GM23338 (cell line): ENCODE measurements around the gene RGL1. TPM values are rescaled to one million over a fixed set of nuclear protein-coding genes. Genes with fewer than 3 reads are reported as not detected.

Source experiments
- ATAC-seq: fragments of 200-7000 bp; cut with Tn5 transposase; 3 replicates; pipeline ENCODE4 v1.9.1; 2020
- DNase-seq: peaks from one replicate; pipeline ENCODE4 v3.0.0-alpha.2; 2015; ENCODE audit warnings: low spot score
- H2AFZ ChIP-seq: fragments of 200-600 bp; sonication (generic); 2 replicates; pipeline ENCODE4 v1.8.0; 2016; ENCODE audit warnings: antibody characterized with exemption, mild to moderate bottlenecking, moderate library complexity
- H3F3A ChIP-seq: fragments of 200-600 bp; sonication (generic); replicated peaks from 2 replicates; pipeline ENCODE4 v1.8.0; 2017; ENCODE audit warnings: antibody characterized with exemption, mixed run types, low read depth
- H3K27ac ChIP-seq: fragments of 200-600 bp; sonication (generic); 2 replicates; pipeline ENCODE4 v1.6.1; 2016; ENCODE audit warnings: low read depth
- H3K27me3 ChIP-seq: fragments of 200-600 bp; sonication (generic); 2 replicates; pipeline ENCODE4 v1.8.0; 2016; ENCODE audit warnings: mild to moderate bottlenecking, mixed run types, moderate library complexity; ENCODE audit not compliant: insufficient read depth
- H3K36me3 ChIP-seq: fragments of 200-600 bp; sonication (generic); 2 replicates; pipeline ENCODE4 v1.8.0; 2016; ENCODE audit warnings: mild to moderate bottlenecking; ENCODE audit not compliant: insufficient read depth
- H3K4me1 ChIP-seq: fragments of 200-600 bp; sonication (generic); 2 replicates; pipeline ENCODE4 v1.8.0; 2016; ENCODE audit warnings: mild to moderate bottlenecking, moderate library complexity; ENCODE audit not compliant: insufficient read depth
- H3K4me2 ChIP-seq: fragments of 200-600 bp; sonication (generic); 2 replicates; pipeline ENCODE4 v1.7.1; 2017; ENCODE audit warnings: mixed run types
- H3K4me3 ChIP-seq: fragments of 200-600 bp; sonication (generic); 2 replicates; pipeline ENCODE4 v1.6.1; 2016; ENCODE audit warnings: mixed run types
- H3K79me2 ChIP-seq: fragments of 200-600 bp; sonication (generic); replicated peaks from 2 replicates; pipeline ENCODE4 v1.8.0; 2017; ENCODE audit warnings: mild to moderate bottlenecking; ENCODE audit not compliant: insufficient read depth
- H3K9me2 ChIP-seq: fragments of 200-600 bp; sonication (generic); 2 replicates; pipeline ENCODE4 v1.8.0; 2017; ENCODE audit not compliant: insufficient read depth
- H4K20me1 ChIP-seq: fragments of 200-600 bp; sonication (generic); replicated peaks from 2 replicates; pipeline ENCODE4 v1.8.0; 2017; ENCODE audit warnings: mild to moderate bottlenecking; ENCODE audit not compliant: insufficient read depth
- H3K27ac Mint-ChIP-seq: 2 replicates; pipeline ENCODE4 v1.8.0; 2020; ENCODE audit warnings: inconsistent platforms, mild to moderate bottlenecking, moderate library complexity, mixed read lengths
- H3K27me3 Mint-ChIP-seq: 3 replicates; pipeline ENCODE4 v1.8.0; 2022; ENCODE audit warnings: low read depth, mild to moderate bottlenecking, moderate library complexity, mixed read lengths, inconsistent platforms; ENCODE audit not compliant: insufficient read depth, poor library complexity
- H3K36me3 Mint-ChIP-seq: 3 replicates; pipeline ENCODE4 v1.8.0; 2021; ENCODE audit warnings: low read depth, mild to moderate bottlenecking, inconsistent platforms, moderate library complexity, mixed read lengths
- H3K4me1 Mint-ChIP-seq: 3 replicates; pipeline ENCODE4 v1.8.0; 2020; ENCODE audit warnings: mild to moderate bottlenecking, inconsistent platforms, mixed read lengths
- H3K4me3 Mint-ChIP-seq: 3 replicates; pipeline ENCODE4 v1.8.0; 2021; ENCODE audit warnings: moderate library complexity, mild to moderate bottlenecking, inconsistent platforms, mixed read lengths
- H3K9me3 Mint-ChIP-seq: 3 replicates; pipeline ENCODE4 v1.8.0; 2020; ENCODE audit warnings: moderate library complexity, mild to moderate bottlenecking, inconsistent platforms, mixed read lengths
- CREB1 ChIP-seq: fragments of 250-450 bp; sonication (Bioruptor Pico); IDR thresholded peaks from 2 replicates; pipeline ENCODE4 v1.5.0; 2020; ENCODE audit warnings: low read depth, mild to moderate bottlenecking, moderate library complexity
- CTCF ChIP-seq, 2 experiments: fragments of 200-600 bp in 1 of 2; sonication (generic) in 1 of 2; conservative IDR thresholded peaks; 2 replicates each; pipeline versions ENCODE4 v1.5.1 to v1.6.1; 2016 to 2017; ENCODE audit warnings: antibody characterized with exemption in 2 of 2, low read depth in 2 of 2, mild to moderate bottlenecking in 2 of 2, moderate library complexity in 1 of 2
- EZH2 ChIP-seq: fragments of 200-600 bp; sonication (generic); IDR thresholded peaks from one replicate; pipeline ENCODE4 v1.8.0; 2017; ENCODE audit warnings: antibody characterized with exemption, mild to moderate bottlenecking, low read depth; ENCODE audit not compliant: unreplicated experiment
- EZH2phosphoT487 ChIP-seq: fragments of 200-600 bp; sonication (generic); IDR thresholded peaks from one replicate; pipeline ENCODE4 v1.8.1; 2018; ENCODE audit warnings: antibody characterized with exemption; ENCODE audit not compliant: unreplicated experiment
- JUNB ChIP-seq: IDR thresholded peaks from one replicate; pipeline ENCODE4 v1.6.1; 2016; ENCODE audit warnings: antibody characterized with exemption; ENCODE audit not compliant: unreplicated experiment
- NANOG ChIP-seq: IDR thresholded peaks from 2 replicates; pipeline ENCODE4 v1.6.1; 2016; ENCODE audit warnings: antibody characterized with exemption, borderline replicate concordance
- POLR2AphosphoS5 ChIP-seq: IDR thresholded peaks from 2 replicates; pipeline ENCODE4 v1.6.1; 2016; ENCODE audit warnings: antibody characterized with exemption, low read depth
- REST ChIP-seq: IDR thresholded peaks from one replicate; pipeline ENCODE4 v1.6.1; 2018; ENCODE audit warnings: antibody characterized with exemption; ENCODE audit not compliant: unreplicated experiment
- ZNF114 ChIP-seq: fragments of 250-450 bp; sonication (Bioruptor Pico); IDR thresholded peaks from 2 replicates; pipeline ENCODE4 v1.5.0; 2020; ENCODE audit warnings: mild to moderate bottlenecking, moderate library complexity
- ZNF331 ChIP-seq: fragments of 250-450 bp; sonication (Bioruptor Pico); IDR thresholded peaks from 2 replicates; pipeline ENCODE4 v1.5.0; 2020; ENCODE audit warnings: low read depth, mild to moderate bottlenecking, moderate library complexity
- ZNF462 ChIP-seq: fragments of 250-450 bp; sonication (Bioruptor Pico); IDR thresholded peaks from 2 replicates; pipeline ENCODE4 v1.5.0; 2020; ENCODE audit warnings: mild to moderate bottlenecking, moderate library complexity
- polyA plus RNA-seq: library from polyadenylated mRNA; unstranded; fragments of >200 nt; fragmentation: Nextera tagmentation; extraction: Ambion mirVana; gene quantifications from 2 replicates; pipeline ENCODE4 v1.2.1, GENCODE V29; 2016
- total RNA-seq: library from RNA; depleted of rRNA; stranded (reverse); fragments of >200 nt; shearing (Covaris generic); gene quantifications from 2 replicates; pipeline ENCODE4 v1.2.3, GENCODE V29; 2014

RGL1 gene
- total and polyA plus RNA-seq, 2 experiments from 2014 or later: 0.91 to 2.6 TPM

GRCh38 chr1:183962903-183963302 lies 158.0 kb downstream of the RGL1 start:
- ATAC-seq (no peak), DNase-seq (no peak)
- Histone ChIP-seq H3K4me1 (no peaks in the 10 kb centered on the region), H2AFZ (no peak overlapping the region), H3K36me3 (no peaks in the 10 kb centered on the region), H3K79me2 (no peaks in the 10 kb centered on the region), H3K9me2 (peaks cover 20% of the 10 kb centered on the region), H3K4me3 (no peak overlapping the region), H3K27ac (no peak overlapping the region), H3K27me3 (no peaks in the 10 kb centered on the region), H4K20me1 (no peaks in the 10 kb centered on the region), H3K4me2 (no peak overlapping the region), H3F3A (no peaks in the 10 kb centered on the region; the same call in 1 of the 2 replicates)
- peaks cover 2% of the 10 kb centered on the region for H3K27me3 Mint-ChIP-seq
- no peaks in the 10 kb centered on the region for H3K9me3 Mint-ChIP-seq
- no peaks in the 10 kb centered on the region for H3K36me3 Mint-ChIP-seq
- TF ChIP-seq ZNF331 (CRISPR knock-in tag): no peak
- TF ChIP-seq REST: no peak
- no peak for TF ChIP-seq ZNF462 (CRISPR knock-in tag)
- no peak for TF ChIP-seq ZNF114 (CRISPR knock-in tag)
- TF ChIP-seq EZH2phosphoT487: no peak
- TF ChIP-seq EZH2: no peak
- TF ChIP-seq CTCF (conservative IDR thresholded peaks at IDR 0.05; ENCODE audit: low read depth in 2 of 2): no peak
- no peak for TF ChIP-seq CREB1 (CRISPR knock-in tag)
- TF ChIP-seq NANOG: no peak
- TF ChIP-seq POLR2AphosphoS5: no peak
- TF ChIP-seq JUNB: no peak
- no peak overlapping the region for H3K4me3 Mint-ChIP-seq
- H3K4me1 Mint-ChIP-seq: peaks cover 2% of the 10 kb centered on the region; the same call in 1 of the 3 replicates
- no peak overlapping the region for H3K27ac Mint-ChIP-seq
